Endothelial cell of umbilical vein (primary cell): ENCODE results near the gene DECR2. TPM values are rescaled to one million over a fixed set of nuclear protein-coding genes. Genes with fewer than 3 reads are reported as not detected.

Experiments
- BruUV-seq: library from RNA; stranded (reverse); fragments of 400-500 nt; replicated peaks from 2 replicates; lab custom pipeline; 2021; lab: Mats Ljungman, UMichigan
- CTCF ChIA-PET: fragments of 300-600, 350-600 bp; sonication (Branson Sonifier 250); formaldehyde crosslinking; loops from one replicate; lab custom pipeline; 2021; ENCODE audit warnings: antibody characterized with exemption, inconsistent platforms; lab: Charles Lee
- POLR2A ChIA-PET: fragments of 300-600, 350-600 bp; sonication (Branson Sonifier 250); formaldehyde crosslinking; loops from one replicate; lab custom pipeline; 2021; ENCODE audit warnings: antibody characterized with exemption, inconsistent platforms; lab: Charles Lee
- DNase-seq: peaks from one replicate; pipeline ENCODE4 v3.0.0-alpha.2; 2011; ENCODE audit warnings: low read depth, low spot score
- FAIRE-seq: peaks from 2 replicates; lab custom pipeline; 2011; peaks lifted over from hg19 to GRCh38; lab: Jason Lieb, UNC
- H2AFZ ChIP-seq: 2 replicates; pipeline ENCODE4 v1.6.0; 2012; ENCODE audit warnings: low read depth, low read length, control low read depth, inconsistent platforms
- H3K27ac ChIP-seq: 2 replicates; pipeline ENCODE4 v1.5.1; 2011; ENCODE audit warnings: low read depth, mild to moderate bottlenecking, control low read depth, low read length, moderate library complexity; ENCODE audit not compliant: insufficient read depth
- H3K27me3 ChIP-seq, 2 experiments: 2 replicates each; pipeline versions ENCODE4 v1.6.0 to v1.6.1; 2011; ENCODE audit warnings: low read length in 2 of 2, mixed read lengths in 1 of 2; ENCODE audit not compliant: control insufficient read depth in 2 of 2, insufficient read depth in 2 of 2
- H3K36me3 ChIP-seq, 2 experiments: 2 replicates in 1 of 2; 3 replicates in 1 of 2; pipeline ENCODE4 v1.5.1; 2011; ENCODE audit warnings: low read length in 2 of 2, mild to moderate bottlenecking in 1 of 2, moderate library complexity in 1 of 2; ENCODE audit not compliant: control insufficient read depth in 2 of 2, insufficient read depth in 2 of 2; ENCODE audit errors: extremely low read depth in 1 of 2
- H3K4me1 ChIP-seq: 3 replicates; pipeline ENCODE4 v1.5.1; 2011; ENCODE audit warnings: mild to moderate bottlenecking, low read length; ENCODE audit not compliant: control insufficient read depth, insufficient read depth; ENCODE audit errors: extremely low read depth
- H3K4me2 ChIP-seq: 2 replicates; pipeline ENCODE4 v1.6.1; 2011; ENCODE audit warnings: low read length, control low read depth, mixed read lengths; ENCODE audit not compliant: insufficient read depth
- H3K4me3 ChIP-seq, 3 experiments: fragments of 200-600 bp in 1 of 3; sonication (generic), shearing (Covaris generic) in 1 of 3; replicated peaks in 1 of 3; 2 replicates each; pipeline ENCODE4 v1.5.1; 2011 to 2016; ENCODE audit warnings: control low read depth in 3 of 3, low read length in 3 of 3, mild to moderate bottlenecking in 2 of 3, inconsistent platforms in 1 of 3, low read depth in 1 of 3, moderate library complexity in 1 of 3; ENCODE audit not compliant: insufficient read depth in 1 of 3
- H3K79me2 ChIP-seq: 2 replicates; pipeline ENCODE4 v1.6.0; 2012; ENCODE audit warnings: low read length, inconsistent platforms; ENCODE audit not compliant: control insufficient read depth, insufficient read depth
- H3K9ac ChIP-seq: replicated peaks from 2 replicates; pipeline ENCODE3; 2011; ENCODE audit warnings: low read length, control low read depth; ENCODE audit not compliant: insufficient read depth; ENCODE audit errors: extremely low read depth
- H3K9me1 ChIP-seq: replicated peaks from 3 replicates; pipeline ENCODE4 v1.6.0; 2011; ENCODE audit warnings: mild to moderate bottlenecking, low read length; ENCODE audit not compliant: control insufficient read depth, insufficient read depth; ENCODE audit errors: extremely low read depth
- H3K9me3 ChIP-seq: replicated peaks from 2 replicates; pipeline ENCODE4 v1.5.1; 2012; ENCODE audit warnings: low read length, inconsistent platforms; ENCODE audit not compliant: control insufficient read depth, insufficient read depth
- H4K20me1 ChIP-seq: replicated peaks from 2 replicates; pipeline ENCODE3; 2011; ENCODE audit warnings: mild to moderate bottlenecking, low read length; ENCODE audit not compliant: control insufficient read depth, insufficient read depth; ENCODE audit errors: extremely low read depth
- CTCF ChIP-seq, 2 donors: IDR thresholded peaks; 1 replicate in 1 of 2; 2 replicates in 1 of 2; pipeline ENCODE4 v1.5.1; 2011; ENCODE audit warnings: low read length in 2 of 2, mild to moderate bottlenecking in 2 of 2, moderate library complexity in 2 of 2, control low read depth in 1 of 2, inconsistent platforms in 1 of 2, low read depth in 1 of 2; ENCODE audit not compliant: insufficient read depth in 1 of 2; ENCODE audit errors: extremely low read depth in 1 of 2
- EZH2 ChIP-seq: IDR thresholded peaks from 2 replicates; pipeline ENCODE4 v1.6.1; 2012; ENCODE audit warnings: borderline replicate concordance, low read depth, mild to moderate bottlenecking, moderate library complexity, low read length, inconsistent platforms; ENCODE audit not compliant: severe bottlenecking
- FOS ChIP-seq: IDR thresholded peaks from 2 replicates; pipeline ENCODE4 v1.6.1; 2011; ENCODE audit warnings: mild to moderate bottlenecking, low read length, moderate library complexity, borderline replicate concordance; ENCODE audit not compliant: insufficient read depth
- GATA2 ChIP-seq: IDR thresholded peaks from 2 replicates; pipeline ENCODE4 v1.7.0; 2011; ENCODE audit warnings: low read depth, mild to moderate bottlenecking, moderate library complexity, mixed read lengths, low read length; ENCODE audit not compliant: insufficient read length, insufficient read depth
- JUN ChIP-seq: IDR thresholded peaks from 2 replicates; pipeline ENCODE4 v1.6.1; 2011; ENCODE audit warnings: borderline replicate concordance, low read depth; ENCODE audit not compliant: insufficient read length, insufficient read depth
- MAX ChIP-seq: IDR thresholded peaks from 2 replicates; pipeline ENCODE4 v1.6.1; 2011; ENCODE audit not compliant: insufficient read depth, insufficient read length
- MYC ChIP-seq: IDR thresholded peaks from one replicate; pipeline ENCODE4 v1.6.1; 2011; ENCODE audit warnings: mild to moderate bottlenecking, low read depth, low read length
- POLR2A ChIP-seq: IDR thresholded peaks from 2 replicates; pipeline ENCODE4 v1.6.1; 2012; ENCODE audit warnings: low read depth, mild to moderate bottlenecking, control low read depth, low read length
- POLR2AphosphoS5 ChIP-seq: IDR thresholded peaks from 2 replicates; pipeline ENCODE4 v1.6.1; 2012; ENCODE audit warnings: low read depth, mild to moderate bottlenecking, control low read depth, low read length, moderate library complexity; ENCODE audit not compliant: insufficient read depth
- dilution Hi-C: fragments of 300-500 bp; cut with MboI; formaldehyde crosslinking; loops from one replicate; pipeline ENCODE4 v1.15.0; 2019; ENCODE audit warnings: low sequenced_read_pairs; ENCODE audit not compliant: extremely low pct_ligation_motif_present
- intact Hi-C: fragments of 100-400 bp; cut with micrococcal nuclease; formaldehyde crosslinking; loops from one replicate; pipeline ENCODE4 v1.10.0; 2022
- polyA plus RNA-seq, 4 experiments: library from polyadenylated mRNA; depleted of rRNA in 3 of 4; stranded (reverse) in 3 of 4; unstranded in 1 of 4; fragments of >200 nt; gene quantifications; 2 replicates each; pipeline versions ENCODE4 v1.2.1 to v1.2.3, GENCODE V29; 2011 to 2012; ENCODE audit warnings: missing spikeins in 1 of 4
- total RNA-seq: library from RNA; stranded (reverse); gene quantifications from 2 replicates; pipeline ENCODE4 v1.2.3, GENCODE V29; 2021

Gene DECR2
- total and polyA plus RNA-seq, 2 donors (not counting 3 experiments of a cell fraction or from before 2014, with no cell fraction given): 28.3 to 46.5 TPM

DNA sequence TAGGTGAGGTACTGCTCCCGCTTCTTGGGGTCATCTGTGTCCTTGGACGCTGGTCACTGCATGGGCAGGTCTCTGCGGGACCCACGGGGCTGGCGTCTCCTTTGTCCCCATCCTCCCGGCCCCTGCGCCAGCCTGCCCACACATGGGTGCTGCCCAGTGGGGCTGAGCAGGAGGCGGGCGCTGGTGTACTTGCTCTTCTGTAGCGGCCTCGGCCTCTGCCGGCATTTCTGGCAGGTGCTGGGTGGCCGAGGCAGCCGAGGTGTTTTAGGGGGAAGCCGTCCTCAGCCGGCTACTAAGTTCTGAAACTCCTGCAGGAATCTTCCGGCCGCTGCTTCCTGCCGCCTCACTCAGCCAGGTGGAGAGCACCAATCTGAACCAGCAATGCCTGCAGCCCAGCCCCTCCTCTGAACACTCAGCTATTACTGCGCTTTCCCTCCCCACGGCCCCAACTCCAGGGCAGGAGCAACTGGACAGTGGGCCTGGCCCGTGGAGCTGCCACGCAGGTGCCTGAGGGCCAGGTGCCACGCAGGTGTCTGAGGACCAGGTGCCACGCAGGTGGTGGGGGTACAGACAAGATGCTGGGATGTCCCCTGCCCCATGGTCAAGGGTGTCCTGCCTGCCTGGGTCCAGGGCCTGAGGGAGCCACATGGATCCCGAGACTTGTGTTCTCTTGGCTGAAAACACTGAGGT is 10.0 kb downstream of the DECR2 start:
- H3K4me1 ChIP-seq: no peaks in the 10 kb centered on the region
- TF ChIP-seq POLR2A (no peak), JUN (no peak), POLR2AphosphoS5 (no peak), MAX (no peak), EZH2 (no peak), CTCF (IDR thresholded peaks at IDR 0.05; ENCODE audit: extremely low read depth in 1 of 2, insufficient read depth in 1 of 2, low read depth in 1 of 2, low read length in 2 of 2) (no peak), FOS (no peak), MYC (no peak), GATA2 (no peak)
- dilution Hi-C loops (no loop called here), intact Hi-C loops (no loop called here)
- no peaks in the 10 kb centered on the region for H4K20me1 ChIP-seq
- H3K9me1 ChIP-seq: no peaks in the 10 kb centered on the region
- H3K27me3 ChIP-seq: no peaks in the 10 kb centered on the region
- ChIA-PET CTCF (no interaction called here), POLR2A (no interaction called here)
- no peaks in the 10 kb centered on the region for H3K79me2 ChIP-seq
- DNase-seq (no peak), FAIRE-seq (no peak)
- H3K27ac ChIP-seq: no peak overlapping the region
- H3K4me3 ChIP-seq: no peak overlapping the region
- H3K9ac ChIP-seq: no peak overlapping the region
- peaks cover 0 to 8% of the 10 kb centered on the region in 2 experiments for H3K36me3 ChIP-seq
- H3K4me2 ChIP-seq: no peak overlapping the region
- no peak overlapping the region for H2AFZ ChIP-seq
- no TSS peak for BruUV-seq
- no peaks in the 10 kb centered on the region for H3K9me3 ChIP-seq
